ENCODE results near the gene SSH2.
"Not testable (repeated sequence)": the region's sequence is repeated elsewhere in the genome, so short reads cannot be mapped to it uniquely, and the experiment has no call there.

Gene SSH2

DNA sequence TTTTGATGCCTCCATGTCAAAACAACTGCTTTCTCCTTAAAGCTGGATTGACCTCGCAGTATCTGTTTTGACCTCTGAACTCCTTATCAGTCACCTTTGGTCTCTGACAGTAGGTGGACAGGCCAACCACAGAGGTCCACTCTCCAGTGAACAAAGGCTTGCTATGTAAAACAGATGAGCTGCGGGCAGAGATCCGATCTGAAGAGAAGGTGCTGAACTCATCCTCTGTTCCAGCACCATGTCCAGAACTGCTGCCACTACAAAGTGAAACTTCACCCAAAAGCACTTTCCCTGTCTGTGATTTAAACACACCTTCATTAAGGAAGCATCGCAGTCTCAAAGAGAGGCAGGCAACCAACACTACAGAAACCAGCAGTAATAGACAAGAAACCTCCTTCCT is 190.0 kb downstream of the SSH2 start:
- DNase-seq (ENCODE audit: low read depth), result no peak

DNA sequence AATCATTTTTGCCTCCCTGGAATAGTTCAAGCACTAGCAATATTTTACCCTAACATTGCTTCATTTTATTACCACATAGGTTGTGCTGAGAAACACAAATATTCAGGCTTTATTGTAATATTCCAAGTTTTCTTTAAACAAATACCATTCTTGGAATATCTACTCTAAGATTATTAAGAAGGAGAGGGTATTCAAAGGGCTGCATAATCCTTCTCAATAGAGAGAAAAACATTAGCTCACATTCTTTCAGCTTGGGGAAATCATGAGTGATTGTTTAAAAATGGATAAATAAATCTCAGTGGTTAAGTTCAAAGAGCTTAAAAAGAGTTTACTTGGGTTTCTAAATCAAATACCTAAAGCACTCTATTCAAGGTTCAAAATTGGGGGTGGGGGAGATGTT is 195.4 kb downstream of the SSH2 start:
- DNase-seq (ENCODE audit: low read depth), result no peak

DNA sequence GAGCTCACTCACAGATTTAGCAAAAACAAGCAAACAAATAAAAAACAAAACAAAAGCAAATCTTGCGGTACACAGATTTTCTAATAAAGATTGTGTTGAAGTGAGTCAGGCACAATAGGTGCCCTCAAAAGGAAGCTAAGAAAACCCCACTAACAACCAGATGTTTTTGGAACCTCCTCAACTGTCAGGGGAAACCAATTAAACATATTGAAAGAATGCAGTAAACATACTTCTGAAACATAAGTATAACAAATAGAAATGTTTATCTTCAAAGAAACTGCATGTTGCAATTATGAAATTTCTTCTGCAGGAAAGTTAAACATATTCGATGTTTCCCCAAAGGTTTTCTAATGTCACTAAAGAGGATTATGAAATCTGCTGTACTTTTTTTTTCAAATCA is 196.9 kb downstream of the SSH2 start:
- DNase-seq (ENCODE audit: low read depth), result no peak

DNA sequence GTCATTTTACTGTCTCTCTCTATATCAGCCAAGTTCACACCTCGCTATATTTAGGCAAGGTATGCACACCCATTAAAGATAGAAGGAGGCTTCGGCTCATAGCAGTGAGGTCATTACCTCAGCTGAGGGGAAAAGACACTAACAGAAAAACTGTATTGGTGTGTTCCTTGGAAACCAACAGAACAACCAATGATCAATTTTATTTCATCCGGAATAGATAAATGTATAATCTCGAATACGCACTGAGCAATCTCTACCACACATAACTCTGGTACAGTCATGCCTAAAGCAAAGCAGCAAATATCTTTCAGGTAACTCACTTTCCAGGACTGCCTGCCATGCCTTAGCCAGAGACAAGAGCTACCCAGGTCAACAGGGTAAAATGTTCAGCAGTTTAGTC is 197.4 kb downstream of the SSH2 start:
- DNase-seq (ENCODE audit: low read depth), result no peak

DNA sequence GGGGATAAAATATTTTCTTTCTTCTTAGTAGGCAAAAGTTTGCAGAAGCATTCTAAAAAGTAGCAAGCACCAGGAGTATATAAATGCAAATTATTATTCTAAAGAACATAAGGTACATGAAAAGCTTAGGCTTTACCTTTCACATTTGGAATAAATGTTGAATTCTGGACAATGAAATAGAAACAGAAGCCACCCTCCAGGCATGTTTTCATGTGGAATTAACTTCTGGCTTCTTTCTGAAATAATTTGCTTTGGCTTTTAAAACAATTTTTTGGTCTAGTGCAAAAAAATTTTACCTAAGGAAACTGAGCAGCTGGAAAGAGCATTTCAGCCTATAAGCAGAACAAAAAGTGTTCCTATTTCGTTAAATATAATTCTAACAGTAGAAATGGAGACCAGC is 197.8 kb downstream of the SSH2 start:
- no peak for DNase-seq (ENCODE audit: low read depth)

DNA sequence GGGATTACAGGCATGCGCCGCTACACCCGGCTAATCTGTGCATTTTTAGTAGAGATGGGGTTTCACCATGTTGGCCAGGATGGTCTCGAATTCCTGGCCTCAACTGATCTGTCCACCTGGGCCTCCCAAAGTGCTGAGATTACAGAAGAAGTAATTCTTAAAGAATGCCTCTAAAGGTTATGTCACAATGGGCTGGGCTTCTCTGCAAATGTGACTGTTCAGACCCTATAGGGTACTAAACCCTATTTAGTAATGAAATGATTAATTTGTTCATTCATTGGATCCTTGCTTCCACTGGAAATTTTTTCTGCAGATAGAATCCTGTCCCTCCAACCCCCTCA is 198.5 kb downstream of the SSH2 start:
- no peak for DNase-seq (ENCODE audit: low read depth)

DNA sequence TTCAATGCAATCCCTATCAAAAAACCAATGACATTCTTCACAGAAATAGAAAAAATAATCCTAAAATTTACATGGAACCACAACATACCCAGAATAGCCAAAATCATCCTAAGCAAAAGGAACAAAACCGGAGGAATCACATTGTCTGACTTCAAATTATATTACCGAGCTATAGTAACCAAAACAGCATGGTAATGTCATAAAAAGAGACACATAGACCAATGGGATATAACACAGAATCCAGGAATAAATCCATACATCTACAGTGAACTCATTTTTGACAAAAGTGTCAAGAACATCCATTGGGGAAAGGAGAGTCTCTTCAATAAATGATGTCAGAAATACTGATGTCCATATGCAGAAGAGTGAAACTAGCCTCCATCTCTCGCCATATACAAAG is 201.5 kb downstream of the SSH2 start:
- DNase-seq (ENCODE audit: low read depth), result no peak

DNA sequence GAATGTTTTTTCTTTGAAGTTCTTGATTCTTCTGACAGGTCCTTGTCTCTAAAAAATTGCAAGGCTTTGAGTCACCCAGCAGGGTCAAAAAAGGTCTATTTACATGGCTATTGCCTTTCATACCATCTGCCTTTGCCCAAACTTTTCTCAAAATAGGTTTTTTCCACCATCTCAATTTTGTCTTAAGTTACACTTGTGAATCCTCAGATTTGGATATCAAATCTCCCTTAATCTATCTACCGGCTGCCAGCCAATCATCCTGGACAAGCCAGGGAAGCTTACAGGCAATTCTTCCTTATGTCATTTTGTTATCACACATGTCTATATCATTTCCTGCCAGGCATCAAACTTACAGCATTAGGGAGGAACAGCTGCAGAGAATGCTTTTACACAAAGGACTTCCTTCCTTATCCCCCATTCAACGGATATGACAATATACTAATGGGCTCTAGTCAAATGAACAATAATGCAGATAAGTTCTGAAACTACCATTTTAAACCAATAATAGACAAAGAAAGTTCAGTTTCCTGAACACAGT is 203.2 kb downstream of the SSH2 start:
- no peak for DNase-seq (ENCODE audit: low read depth)

DNA sequence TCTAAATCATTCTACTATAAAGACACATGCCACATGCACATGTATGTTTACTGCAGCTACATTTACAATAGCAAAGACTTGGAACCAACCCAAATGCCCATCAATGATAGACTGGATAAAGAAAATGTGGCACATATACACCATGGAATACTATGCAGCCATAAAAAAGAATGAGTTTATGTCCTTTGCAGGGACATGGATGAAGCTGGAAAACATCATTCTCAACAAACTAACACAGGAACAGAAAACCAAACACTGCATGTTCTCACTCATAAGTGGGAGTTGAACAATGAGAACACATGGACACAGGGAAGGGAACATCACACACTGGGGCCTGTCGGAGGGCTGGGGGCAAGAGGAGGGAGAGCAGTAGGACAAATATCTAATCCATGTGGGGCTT is 204.6 kb downstream of the SSH2 start:
- DNase-seq (ENCODE audit: low read depth), result not testable (repeated sequence)

DNA sequence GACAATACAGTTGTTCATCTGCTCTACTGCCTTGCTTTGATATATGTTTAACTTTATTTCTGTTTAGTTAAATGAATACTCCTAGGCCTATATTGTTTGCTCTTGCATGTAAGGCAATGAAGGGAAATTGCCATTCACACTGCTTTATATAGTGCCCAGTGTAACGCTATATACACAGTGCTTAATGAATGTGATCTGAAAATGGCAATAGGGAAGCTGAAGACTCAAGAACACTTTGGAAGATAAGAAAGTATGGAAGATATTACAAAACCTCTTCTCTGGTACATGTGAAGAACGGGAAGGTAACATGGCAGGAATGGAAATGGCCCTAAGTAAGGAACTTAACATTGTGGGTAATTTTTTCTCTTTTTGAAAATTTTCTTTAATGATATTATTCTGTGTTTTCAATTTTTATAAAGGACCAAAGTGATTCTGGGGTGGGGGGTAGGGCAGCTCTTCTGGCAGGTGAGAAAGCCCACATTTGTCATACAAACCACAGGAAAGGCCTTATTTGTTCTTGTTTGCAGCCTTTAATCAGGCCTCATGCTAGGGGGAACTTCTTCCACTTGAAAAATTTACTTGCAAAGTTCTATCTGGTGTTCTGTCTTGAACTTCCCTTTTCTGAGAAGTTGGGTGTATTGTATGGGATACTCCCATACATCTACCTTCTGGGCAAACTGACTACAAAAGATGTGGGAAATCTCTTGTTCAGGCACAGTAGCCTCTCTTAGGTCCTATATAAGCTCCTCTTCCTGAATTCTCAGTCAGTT is 206.6 kb downstream of the SSH2 start:
- DNase-seq (ENCODE audit: low read depth), result no peak

DNA sequence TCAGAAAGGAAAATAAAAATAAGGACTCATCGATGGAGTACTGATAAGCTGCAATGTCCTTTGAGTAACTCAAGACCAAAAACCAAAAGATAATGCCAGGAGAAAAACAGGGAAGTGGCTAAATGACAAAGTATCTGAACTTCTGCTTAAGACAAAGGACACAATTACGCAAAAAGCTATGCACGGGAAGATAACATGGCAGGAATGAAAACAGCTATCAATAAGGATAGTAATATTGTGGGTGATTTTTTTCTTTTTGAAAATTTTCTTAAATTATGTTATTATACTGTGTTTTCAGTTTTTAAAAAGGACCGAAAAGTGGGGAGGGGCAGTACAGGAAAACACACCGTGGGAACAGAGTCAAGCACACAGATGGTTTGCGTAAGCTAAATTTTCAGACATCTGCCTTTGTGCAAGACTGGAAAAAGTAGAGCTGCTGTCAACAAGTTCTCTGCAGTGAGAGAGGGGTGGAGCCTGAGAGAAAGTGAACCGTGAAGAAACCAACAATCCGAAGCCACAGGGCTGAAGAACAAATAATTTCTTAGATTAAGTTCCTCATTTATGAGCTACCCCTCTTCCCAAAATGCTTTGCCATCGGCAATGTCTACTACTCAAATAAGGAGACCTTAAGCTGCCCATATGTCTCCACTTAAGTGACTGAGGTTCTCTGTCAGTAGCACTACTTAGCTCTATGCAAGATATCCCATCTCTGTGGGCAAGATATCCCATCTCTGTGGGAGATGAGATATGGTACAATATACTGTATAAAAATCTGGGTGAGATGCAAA is 207.4 kb downstream of the SSH2 start:
- peak; percentile 21 for DNase-seq (ENCODE audit: low read depth)

DNA sequence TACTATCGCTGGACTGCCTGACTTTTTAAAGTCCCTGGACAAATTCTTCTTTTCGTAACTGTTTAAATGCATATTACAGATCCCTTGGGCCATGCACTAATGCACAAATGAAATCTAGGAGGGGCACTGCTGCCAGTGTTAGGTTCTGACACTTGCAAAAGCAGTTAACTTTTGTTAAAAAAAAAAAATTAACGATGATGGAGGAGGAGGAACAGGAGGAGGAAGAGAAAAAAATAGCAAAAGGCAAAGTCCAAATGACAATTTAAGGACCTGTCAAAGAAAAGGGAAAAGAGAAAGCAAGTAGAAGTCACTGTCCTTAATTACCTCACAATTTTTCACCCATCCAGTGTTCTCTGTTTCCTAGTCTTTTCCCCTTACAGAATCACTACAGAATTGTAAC is 209.5 kb downstream of the SSH2 start:
- no peak for DNase-seq (ENCODE audit: low read depth)

DNA sequence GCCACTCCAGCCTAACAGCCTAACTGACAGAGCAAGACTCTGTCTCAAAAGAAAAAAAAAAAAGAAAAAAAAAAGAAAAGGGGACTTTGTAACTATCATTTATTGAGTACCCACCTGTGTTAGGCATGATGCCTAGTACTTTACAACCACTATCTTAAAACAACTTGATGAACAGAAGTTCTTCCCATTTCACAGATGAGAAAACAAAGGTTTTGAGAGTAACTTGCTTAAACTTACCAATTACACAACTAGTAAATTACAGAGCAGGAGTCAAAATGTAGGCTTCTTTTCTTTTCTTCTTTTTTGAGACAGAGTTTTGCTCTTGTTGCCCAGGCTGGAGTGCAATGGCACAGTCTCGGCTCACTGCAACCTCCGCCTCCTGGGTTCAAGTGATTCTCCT is 210.6 kb downstream of the SSH2 start:
- DNase-seq (ENCODE audit: low read depth), result no peak

DNA sequence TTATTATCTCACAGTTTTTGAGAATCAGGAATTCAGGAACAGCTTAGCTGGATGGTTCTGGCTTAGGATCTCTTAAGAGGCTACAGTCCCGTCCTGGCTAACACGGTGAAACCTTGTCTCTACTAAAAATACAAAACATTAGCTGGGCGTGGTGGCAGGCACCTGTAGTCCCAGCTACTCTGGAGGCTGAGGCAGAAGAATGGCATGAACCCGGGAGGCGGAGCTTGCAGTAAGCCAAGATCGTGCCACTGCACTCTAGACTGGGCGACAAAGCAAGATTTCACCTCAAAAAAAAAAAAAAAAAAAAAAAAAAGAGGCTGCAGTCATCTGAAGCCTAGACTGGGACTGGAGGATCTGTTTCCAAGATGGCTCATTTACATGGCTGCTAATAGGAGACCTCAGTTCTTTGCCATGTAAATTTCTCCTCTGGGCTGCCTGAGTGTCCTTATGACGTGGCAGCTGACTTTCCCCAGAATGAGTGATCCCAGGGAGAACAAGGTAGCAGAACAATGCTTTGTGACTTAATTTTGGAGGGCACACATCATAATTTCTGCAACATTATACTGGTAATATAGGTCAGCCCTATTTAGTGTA is 211.5 kb downstream of the SSH2 start:
- DNase-seq (ENCODE audit: low read depth), result no peak

DNA sequence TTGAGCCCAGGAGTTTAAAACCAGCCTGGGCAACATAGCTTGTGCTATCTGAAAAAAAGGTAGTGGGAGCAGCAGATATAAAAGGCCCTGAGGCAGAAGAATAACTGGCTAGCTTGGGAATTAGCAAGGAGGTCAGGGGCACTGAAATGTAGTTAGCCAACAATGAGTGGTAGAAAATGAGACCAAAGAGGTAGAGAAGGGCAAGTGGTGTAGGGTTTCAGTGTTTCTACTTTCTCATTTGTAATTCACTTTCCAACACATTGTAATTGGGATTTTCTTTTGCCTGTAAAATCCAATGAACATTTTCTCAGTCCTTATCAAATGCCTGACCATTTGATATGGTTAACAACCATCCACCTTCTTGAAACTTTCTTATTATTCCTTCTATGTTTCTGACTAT is 212.2 kb downstream of the SSH2 start:
- DNase-seq (ENCODE audit: low read depth), result no peak

DNA sequence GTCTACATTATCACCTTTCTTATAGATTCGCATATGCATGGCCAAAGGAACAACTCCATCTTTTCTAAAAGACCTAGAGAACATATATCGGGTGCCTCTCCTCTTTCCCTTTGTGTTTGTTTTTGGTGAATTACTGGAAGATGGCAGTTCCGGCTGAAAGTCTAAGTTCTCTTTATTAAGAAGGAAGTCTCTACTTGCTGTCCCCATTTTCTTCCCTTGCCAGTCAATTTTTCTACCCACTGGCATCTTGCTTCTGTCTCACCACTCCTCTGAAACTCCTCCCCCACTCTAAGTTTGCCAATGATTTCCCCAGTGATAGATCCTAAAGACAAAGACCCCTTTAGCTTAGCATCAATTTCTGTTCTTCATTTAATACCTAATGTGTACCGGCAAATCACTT is 213.5 kb downstream of the SSH2 start:
- no peak for DNase-seq (ENCODE audit: low read depth)

DNA sequence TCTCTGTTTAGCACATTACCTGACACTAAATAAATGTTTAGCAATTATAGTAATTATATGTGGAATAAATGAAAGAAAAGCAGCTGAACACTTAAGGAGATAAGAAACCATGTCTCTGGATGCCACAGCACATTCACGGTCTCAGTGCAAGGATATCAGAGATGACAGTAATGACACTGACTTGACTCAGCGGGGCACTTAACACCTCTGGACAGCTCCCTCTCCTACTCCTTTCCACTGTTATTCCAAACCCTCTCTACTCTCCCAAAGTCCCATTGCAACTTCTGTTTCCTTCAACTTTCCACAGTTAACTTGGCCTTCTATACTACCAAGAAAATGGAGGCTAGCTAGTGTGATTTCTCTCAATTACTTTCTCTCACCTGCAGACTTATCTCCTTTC is 214.3 kb downstream of the SSH2 start:
- DNase-seq (ENCODE audit: low read depth), result no peak

DNA sequence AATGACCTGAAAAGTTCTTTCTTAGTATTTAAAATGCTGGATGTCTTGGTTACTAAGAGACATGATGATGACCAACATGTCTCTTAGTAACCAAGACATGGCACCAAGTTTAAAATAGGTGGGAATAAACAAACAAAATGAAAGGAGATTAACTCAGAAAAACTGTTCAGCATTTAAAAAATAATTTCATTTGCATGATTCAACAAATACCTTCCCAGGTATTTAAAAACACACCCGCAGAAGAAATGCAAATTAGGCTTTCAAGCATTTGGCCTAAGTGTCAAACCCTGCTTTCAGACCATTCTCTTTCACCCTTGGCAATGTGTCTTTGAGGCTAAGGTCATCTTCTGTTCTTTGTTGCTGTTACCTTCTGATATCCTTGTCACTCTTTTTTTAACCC is 215.9 kb downstream of the SSH2 start:
- DNase-seq (ENCODE audit: low read depth), result no peak

DNA sequence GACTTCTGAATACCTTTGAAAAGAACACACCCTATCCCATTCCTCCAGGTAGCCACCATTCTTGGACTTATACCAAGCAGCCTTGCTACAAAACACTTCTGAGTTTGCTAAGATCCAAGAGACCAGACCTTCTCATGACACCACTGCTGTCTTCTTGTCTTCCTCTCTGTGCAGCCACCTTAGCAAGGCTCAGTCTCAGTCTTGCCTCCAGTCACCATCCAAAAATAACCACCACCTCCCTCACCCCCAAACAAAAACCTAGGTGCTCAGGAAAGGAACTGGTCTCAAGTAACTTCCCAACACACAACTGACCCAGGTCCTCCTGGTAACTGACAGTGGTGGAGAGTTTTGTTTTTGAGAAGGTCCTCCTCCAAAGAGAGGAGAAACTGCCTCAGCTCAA is 216.4 kb downstream of the SSH2 start:
- DNase-seq (ENCODE audit: low read depth), result no peak

DNA sequence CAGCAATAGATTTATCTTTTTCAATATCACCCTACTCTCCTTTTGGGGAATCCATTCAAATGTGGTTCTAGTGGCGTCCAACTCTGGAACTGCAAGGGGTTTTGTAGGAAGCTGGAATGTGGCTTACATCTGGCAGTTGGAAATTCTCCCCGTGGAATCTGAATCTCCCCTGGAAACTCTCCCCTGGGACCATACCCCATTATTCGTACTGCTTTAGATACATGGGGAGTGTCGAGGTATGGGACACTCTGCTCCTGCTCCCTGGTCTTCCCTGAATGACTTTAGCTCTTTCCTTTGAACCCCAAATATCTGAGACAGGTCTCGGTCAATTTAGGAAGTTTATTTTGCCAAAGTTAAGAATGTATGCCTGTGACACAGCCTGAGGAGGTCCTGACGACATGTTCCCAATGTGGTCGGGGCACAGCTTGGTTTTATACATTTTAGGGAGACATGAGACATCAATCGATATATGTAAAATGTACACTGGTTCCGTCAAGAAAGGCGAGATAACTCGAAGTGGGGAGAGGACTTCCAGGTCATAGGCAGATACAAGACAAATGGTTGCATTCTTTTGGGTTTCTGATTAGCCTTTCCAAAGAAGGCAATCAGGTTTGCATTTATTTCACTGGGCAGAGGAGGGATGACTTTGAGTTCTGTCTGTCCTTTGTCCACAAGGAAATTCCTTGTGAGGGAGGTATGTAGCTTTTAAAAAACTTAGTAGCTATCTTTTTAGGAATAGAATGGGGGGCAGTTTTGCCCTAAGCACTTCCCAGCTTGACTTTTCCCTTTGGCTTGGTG is 218.2 kb downstream of the SSH2 start:
- no peak for DNase-seq (ENCODE audit: low read depth)

DNA sequence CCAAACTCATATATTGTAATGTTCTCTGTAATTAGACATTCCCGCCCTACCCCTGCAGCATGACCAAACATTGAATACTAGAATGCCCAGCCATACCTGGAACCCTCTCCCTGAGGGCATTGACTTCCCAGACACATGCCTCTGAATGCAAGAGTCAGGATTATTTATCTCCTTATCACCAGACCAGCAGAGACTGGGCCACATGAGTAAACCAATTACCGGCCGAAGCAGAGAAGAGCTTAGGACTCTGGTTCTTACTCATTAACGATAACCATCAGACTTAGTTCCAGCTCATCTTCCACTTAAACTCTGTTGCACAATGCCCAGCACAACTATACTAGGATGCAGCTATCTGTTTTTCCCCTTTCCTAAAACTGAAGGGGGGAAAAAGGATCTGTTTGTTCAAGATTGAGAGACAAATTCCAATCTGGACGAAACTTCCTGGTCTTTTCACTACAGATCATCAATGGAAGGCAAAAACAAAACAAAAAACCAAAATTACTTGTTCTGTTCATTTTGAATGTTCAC is 219.1 kb downstream of the SSH2 start:
- DNase-seq (ENCODE audit: low read depth), result no peak

DNA sequence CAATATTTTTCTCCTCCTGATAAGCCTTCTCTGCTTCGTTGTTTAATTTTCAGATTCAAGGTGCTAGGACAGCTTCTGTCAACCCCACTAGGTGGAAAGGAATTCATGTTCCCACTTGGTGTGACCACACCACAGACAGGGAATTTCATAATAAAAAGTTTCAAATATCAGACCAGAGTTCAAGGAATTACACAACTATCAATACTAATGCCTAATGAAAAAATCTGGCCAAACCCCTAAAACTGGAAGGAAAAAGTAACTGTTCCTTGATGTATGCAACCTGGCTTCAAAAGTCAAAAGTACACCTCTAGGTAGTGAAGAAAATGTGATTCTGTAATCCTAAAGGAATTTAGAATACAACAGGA is 219.5 kb downstream of the SSH2 start:
- no peak for DNase-seq (ENCODE audit: low read depth)

Data from stimulated activated CD4-positive, alpha-beta T cell treated with anti-CD3 and anti-CD28 coated beads, Interleukin-2, amount 100 ng/mL, for 4 hours (primary cell).